ENCODE measurements around the gene DNAH1.

DNA sequence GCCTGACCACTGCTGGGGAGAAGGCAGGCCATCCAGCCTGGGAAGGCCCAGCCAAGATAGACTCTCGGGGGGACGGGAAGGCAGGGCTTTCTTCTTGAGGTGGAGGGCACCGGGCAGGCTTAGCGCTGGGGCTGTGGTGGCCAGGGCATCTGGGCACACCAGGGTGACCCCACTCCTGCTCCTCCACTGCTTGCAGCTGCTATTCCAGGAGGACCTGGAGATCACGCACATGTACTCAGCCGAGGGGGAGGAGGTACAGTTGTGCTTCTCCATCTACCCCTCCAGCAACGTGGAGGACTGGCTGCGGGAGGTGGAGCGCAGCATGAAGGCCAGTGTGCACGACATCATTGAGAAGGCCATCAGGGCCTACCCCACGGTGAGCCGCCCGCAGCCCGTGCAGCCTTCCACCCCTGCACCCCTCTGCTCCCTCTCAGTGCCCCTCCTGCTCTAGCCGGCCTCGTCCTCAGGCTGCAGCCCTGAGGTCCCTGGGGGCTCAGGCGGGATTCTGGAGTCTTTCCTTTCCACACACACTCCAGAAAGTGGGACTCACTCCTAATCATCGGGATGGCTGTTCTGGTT is 42.3 kb downstream of the DNAH1 start:
- TF ChIP-seq, protein P1, sequence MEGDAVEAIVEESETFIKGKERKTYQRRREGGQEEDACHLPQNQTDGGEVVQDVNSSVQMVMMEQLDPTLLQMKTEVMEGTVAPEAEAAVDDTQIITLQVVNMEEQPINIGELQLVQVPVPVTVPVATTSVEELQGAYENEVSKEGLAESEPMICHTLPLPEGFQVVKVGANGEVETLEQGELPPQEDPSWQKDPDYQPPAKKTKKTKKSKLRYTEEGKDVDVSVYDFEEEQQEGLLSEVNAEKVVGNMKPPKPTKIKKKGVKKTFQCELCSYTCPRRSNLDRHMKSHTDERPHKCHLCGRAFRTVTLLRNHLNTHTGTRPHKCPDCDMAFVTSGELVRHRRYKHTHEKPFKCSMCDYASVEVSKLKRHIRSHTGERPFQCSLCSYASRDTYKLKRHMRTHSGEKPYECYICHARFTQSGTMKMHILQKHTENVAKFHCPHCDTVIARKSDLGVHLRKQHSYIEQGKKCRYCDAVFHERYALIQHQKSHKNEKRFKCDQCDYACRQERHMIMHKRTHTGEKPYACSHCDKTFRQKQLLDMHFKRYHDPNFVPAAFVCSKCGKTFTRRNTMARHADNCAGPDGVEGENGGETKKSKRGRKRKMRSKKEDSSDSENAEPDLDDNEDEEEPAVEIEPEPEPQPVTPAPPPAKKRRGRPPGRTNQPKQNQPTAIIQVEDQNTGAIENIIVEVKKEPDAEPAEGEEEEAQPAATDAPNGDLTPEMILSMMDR (conservative IDR thresholded peaks at IDR 0.05) = no peak
- TF ChIP-seq EZH2 (IDR thresholded peaks at IDR 0.05; ENCODE audit: low read depth) = no peak

All from PC-9 (cell line).